DMS114 treated with DMSO at 0.1 percent for 48 hours (cell line): ENCODE data around the gene CHD6.

ENCODE experiments used
- DNase-seq: peaks from one replicate; lab custom pipeline; 2025; ENCODE audit not compliant: unreplicated experiment; lab: John Stamatoyannopoulos, UW

The CHD6 gene

DNA sequence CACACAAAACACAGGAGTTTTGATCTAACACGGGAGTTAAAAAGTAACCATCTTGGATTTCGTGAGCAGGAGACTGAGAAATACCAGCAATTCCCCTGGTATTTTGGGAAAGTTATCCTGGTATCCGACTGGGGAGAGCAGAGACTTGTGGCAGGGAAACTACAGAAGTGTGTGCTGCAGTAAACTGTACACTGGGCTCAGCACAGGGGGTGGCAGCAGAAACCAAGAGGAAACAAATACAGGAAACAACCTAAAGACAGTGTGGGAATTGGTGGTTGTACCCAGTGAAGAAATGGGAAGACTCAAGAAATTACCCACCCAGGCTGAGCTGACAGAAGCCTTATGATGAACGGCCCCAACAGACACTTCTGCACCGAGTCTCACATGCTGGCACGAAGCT is 109.8 kb downstream of the CHD6 start:
- no peak for DNase-seq

DNA sequence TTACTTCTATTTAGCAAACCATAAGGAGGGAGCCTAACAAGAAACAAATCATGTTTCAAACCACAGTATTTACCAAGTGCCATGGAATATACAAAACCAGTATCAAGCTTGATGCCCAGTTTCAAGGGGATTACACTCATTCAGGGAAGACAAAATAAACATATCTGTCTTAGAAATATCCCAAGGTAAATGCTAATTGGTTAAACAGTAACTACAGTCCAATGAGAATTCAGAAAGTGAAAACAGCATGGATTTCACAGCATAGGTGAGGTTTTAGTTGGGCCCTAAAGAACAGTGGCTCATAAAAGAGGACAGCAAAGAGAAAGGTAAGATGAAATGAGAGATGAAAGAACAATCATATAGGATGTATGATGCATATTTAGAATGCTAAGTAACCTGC is 110.3 kb downstream of the CHD6 start:
- DNase-seq, result no peak

DNA sequence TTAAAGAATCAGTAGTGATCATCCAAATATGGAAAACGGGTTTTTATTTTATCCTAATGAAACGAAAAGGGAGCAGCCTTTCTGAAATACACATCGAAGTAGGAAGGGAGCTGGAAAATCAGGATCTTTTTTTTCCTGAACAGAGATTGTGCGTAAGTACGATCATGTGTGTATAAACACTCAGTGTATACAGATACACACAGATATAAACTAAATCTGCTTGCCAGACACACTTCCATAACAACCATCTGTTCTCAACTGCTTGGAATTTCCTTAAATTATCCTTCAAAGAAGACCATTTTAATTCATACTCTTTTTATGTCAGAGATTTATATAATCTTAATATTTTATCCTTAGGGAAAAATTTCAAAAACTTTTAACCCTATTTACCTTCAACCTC is 110.7 kb downstream of the CHD6 start:
- no peak for DNase-seq

DNA sequence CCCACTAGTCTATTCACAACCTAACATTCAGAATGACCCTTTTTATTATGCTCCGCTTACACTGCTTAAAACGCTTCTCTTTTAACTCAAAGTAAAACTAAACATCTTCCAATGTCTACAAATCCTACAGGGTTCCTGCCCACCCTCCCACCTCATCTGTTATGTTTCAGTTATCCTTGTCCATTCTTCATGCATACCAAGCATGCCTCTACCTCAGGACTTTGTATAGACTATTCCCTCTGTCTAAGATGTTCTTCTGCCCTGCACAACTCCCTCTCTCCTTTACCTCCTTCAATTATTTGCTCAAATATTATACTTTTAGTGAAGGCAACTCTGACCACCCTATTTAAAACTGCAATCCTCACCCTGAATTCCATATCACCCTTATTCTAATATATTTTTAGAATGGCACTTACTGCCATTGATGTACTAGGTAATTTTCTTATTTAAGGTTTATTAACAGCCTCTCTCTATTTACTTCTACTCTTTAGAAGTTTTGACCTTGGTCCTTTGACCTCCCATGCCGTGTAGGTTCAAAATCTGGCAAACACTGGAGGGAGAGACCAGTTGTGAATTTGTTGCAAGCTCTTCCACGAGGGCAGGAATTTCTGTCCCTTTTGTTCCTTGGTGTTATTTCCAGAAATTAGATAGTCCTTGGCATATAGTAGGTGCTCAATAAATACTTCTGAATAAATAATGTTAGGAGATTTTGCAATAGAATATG is 111.8 kb downstream of the CHD6 start:
- DNase-seq, result no peak

DNA sequence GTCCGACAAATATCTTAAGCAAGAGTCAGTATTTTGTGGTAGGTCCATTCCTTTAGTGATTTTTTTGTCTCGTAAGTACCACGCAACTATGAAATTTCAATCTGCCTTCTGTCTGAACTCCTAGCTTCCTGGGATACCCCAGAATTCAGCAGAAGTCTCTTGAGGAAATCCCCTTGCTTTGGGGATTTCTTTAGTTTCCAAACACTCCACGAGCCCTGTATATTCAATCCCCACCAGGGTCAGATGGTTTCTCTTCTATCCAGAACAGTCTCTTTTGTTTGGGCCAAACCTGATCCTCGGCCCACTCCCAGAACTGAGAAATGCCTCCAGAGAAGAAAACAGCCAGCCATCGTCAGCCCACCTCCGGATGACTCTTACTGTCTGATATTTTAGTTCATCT is 113.0 kb downstream of the CHD6 start:
- no peak for DNase-seq

DNA sequence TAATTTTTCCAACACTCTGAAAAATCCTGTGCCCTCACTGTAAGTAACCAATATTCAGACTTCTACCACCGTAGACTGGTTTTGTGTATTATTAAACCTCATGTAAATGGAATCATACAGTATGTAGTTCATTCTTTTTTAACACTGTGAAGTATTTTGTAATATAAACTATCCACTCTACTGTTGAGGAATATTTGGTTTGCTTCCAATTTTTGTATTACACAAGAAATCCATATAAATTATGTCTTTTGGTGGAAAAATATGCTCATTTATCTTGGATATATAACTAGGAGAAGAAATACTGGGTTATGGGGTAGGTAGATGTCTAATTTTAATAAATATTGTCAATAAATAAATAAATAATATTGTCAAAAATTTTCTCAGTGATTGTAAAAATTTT is 116.8 kb downstream of the CHD6 start:
- no peak for DNase-seq

DNA sequence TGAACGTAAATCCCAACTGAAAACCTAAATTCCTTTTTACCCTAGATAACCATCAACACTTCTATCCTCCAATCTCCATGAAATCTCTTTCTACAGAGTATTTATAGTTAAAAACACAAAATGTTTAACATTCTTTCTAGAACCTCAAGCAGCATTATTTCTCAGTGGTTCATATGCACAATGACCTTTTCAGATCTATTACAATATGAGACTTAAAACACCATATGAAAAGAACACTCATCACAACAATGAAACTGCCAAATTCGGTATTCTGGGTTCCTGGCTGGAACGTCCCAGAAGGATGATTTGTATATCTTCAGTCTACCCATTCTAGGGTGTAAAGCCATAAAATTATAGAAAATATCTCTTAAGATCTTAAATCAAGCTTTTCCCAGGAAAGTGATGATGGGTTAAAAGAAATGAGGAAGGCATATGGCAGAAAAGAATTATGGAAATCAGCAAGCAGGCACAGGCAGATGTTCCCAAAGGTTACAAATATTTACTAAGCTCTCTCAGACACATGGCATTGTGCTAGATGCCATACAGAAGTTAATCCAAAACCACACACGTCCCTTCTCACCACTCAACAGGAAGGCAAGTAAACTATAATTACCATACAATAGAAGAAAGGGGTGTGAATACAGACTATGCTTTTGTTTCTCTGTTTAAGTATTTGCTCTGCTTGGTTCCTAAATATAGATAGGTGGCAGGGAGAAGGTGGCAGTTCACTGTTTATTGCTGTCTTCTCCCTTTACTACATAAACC is 118.0 kb downstream of the CHD6 start:
- no peak for DNase-seq

DNA sequence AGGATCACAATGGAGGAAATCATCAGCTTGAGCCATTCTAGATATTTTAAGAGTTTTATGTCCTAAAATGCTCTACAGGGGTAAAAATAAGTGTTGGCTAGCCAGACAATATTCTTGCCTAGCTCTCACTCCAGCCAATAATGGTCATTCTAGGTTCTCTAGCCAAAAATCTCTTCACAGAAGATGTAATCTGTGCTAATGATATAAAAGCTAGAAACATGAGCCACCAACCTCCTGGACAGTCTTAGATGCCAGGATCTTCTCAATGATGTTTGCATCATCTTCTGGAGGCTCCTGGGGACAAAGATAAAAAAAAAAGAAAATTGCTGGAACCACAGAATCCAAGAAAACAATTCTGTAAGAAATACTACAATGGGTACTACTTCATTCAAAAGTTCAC is 119.1 kb downstream of the CHD6 start:
- DNase-seq, result no peak

DNA sequence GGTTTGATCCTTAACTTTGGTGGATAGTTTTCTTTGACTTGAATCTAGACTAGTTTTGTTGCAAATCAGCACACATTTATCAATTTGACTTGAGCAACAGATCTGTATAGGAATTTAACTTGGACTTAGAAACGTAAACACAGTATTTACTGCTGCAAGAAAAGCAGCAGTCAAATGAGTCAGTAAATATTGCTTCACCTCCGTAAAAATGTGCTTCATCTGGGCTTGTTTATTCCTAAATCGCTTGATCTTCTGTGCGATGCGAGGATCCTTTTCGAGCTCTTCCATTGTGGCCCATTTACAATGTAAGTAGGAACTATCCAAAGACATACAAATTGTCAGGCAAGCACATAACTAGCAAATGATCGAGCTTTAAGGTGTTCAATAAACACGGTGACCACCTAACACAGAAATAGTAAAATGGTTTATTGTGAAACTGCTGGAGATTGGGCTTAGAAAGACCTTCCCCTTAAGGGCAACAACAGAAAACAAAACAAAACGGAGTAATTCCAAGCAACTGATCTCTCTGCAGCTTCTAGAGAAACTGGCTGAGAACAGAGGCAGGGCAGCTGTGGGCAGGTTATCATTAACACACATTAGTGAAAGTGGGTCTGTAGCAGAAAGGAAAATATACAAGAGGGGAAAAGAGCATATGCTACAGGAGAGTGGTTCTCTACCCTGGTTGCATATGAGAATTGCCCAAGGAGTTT is 120.8 kb downstream of the CHD6 start:
- no peak for DNase-seq

DNA sequence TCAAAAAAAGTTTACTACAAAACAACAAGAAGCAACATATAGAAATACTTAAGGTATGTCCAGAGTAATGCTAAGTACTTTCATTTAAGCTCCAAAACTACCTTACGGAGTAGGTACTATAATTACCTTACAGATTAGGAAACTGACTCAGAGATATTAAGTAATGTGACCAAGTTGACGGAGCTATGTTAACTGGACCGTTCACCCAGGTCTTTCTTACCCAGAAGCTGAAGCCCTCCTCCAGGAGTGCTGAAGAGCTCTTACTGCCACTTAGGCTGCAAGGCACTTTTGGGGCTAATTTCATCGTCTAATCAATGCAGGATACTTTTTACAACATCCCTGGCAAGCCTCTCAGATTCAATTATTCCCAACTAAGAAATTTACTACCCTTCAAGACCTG is 123.7 kb downstream of the CHD6 start:
- no peak for DNase-seq

DNA sequence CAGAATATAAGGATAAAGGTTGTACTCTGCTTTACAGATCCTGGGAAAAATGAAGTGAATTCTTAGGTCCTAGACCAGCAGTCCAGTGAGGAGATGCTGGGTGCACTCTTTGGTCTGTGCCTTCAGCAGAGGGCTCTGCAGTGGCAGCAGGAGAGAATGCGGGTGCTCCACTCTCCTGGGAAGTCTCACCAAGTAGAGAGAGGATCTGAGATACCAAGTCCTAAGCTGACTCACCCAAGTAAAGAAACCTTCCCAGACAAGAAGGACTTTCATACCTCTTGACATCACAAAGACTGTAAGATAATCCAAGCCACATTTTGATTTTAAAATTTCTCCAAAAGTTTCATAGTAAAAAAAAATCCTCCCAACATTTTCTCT is 134.6 kb downstream of the CHD6 start:
- DNase-seq, result no peak

DNA sequence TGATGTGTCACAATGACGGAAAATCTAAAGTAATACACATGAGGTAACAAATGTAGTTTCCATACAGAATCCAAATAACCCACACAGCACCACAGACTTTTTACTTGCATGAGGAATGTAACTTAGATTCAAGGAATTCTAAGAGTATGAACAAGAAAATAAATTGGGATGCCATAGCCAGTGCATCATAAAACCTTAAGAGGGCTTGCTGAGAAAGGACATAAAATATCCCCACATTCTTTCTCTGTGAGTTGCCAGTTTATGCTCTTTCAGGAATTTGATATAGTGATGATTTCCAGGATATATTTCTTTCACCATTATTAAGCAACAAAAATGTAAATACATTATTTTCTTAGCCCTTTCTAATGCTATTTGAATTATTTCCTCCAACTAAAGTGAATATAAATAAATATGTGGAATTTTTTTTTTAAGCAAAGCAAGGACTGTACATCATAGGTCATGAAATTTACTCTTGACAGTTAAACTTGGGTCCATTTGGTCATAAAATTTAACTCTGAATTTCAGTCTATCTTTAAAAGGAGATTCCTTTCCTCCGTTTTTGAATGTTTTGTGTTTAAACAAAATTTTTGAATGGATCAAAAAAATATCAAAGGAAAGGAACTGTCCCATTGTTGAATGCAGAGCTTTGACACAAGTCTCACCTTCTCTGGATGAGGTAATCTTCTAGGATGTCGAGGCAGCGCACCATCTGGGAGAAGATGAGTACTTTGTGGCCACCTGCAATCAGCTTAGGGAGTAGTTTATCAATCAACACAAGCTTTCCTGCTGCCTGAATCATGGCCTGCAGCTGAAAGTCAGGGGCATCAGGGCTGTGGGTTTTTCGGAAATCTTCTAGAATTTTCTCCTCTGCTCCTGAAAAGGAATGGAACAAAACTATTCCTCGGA is 135.3 kb downstream of the CHD6 start:
- DNase-seq, result no peak

DNA sequence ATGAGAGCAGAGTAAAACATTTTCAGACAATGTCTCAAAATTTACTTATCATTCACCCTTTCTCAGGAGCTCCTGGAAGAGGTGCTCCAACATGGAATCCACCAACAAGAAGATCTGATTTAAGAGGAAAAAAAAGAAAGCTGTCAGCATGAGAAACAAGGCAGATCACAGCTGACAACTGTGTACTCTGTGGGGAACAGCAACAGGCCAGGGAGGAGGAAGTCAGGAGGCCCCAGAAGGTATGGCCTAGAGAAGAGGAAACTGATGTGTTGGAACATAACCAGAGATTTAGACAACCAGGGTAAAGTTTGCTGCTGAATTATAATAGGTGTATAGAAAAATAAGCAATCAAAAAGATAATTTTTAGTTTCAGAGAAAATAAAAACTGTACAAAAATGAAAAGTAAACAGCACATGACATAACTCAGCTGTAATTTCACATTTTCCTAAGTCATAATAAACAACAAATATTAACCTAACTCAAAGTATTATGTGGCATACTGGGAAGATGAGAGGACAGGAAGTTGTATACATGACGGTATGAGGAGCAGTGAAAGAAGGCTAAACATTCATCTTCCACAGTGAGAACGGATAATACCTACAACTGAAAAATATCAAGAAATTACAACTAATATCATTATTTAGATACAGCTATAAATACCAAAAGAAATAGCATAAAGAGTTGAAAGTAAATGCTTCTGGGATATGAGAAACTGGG is 138.0 kb downstream of the CHD6 start:
- DNase-seq, result no peak

DNA sequence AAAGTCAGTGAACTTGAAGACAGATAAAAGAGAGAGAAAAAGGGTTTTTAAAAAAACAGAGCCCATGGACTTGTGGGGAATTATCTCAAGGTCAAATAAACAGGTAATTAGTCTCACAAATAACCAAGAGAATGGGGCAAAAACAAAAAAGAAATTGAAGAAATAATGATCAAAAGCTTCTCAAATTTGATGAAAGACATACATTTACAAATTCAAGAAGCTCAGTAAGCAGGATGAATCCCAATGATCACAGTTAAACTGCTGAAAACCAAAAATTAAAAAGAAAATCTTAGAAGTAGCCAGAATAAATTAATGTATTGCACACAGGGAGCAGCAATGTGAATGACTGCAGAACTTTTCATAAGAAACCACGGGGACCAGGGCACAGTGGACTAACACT is 139.1 kb downstream of the CHD6 start:
- no peak for DNase-seq

DNA sequence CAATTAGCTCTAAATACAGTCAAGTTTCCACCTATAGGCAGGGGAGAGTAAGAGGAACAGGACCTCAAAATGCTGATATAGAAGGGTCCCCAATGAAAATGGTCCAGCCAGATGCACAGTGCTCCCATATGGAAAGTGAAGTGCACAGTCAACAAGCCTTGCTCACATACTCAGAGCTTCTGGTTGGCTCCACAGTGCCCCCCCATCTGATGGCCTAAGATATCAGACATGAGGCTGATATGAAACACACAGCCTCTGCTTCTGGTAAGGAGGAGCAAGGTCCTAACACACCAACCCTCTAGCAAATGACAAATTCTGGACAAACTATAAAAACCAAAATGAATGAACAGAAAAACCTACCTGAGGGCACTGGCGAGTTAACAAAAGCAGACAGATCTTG is 140.2 kb downstream of the CHD6 start:
- DNase-seq, result no peak

DNA sequence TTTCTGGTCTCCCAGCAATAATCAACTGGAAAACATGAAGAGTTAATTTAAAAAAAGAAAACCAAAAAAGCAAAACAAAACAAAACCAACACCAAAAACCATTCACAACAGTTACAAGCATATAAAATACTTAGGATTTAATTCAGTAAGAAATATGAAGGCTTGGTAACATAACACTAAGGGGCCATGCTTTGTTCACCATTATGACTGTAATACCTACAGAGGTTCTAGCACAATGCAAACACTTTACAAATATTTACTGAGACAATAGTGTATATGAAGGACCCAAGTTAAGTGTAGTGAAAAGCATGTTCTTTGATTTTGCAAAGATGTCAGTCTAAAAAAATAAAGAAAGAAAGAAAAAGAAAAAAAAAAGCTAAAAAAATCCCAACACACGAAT is 141.7 kb downstream of the CHD6 start:
- DNase-seq, result no peak

DNA sequence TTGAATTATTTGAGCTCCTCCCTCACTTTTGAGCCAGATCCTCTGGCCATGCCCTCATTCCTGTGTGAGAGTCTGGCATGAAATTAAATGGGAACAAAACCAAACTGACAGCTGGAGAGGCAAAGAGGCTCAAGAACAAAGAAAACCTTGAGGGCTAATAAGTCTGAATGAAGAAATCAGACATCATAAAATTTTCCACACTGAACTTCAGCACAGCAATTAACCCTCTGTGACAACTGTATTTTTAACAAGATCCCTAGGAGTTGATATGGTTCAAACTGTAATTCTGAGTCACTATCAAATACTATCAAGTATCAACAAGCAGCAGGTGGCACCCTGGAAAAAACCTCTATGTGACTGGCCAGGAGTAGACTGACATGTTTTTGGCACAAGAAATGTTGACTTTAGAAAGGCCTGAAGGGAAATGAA is 142.2 kb downstream of the CHD6 start:
- DNase-seq, result no peak

DNA sequence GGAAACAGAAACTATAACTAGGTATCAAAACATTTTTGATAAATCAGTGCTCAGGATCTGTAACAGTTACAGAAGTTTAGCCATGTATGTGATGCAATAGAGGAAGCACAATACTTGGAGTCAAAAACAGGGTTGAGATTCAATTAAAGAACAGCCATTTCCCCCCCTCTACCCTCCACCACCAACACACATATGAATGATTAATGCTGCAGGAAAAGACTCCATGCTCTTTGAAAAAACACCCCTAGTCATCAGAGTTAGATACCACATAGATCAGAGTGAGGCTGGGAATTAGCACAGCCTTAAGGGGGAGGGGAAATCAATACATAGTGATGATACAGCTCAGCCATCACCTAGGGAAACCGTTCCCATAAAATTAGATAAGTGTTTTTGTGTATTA is 142.7 kb downstream of the CHD6 start:
- no peak for DNase-seq

DNA sequence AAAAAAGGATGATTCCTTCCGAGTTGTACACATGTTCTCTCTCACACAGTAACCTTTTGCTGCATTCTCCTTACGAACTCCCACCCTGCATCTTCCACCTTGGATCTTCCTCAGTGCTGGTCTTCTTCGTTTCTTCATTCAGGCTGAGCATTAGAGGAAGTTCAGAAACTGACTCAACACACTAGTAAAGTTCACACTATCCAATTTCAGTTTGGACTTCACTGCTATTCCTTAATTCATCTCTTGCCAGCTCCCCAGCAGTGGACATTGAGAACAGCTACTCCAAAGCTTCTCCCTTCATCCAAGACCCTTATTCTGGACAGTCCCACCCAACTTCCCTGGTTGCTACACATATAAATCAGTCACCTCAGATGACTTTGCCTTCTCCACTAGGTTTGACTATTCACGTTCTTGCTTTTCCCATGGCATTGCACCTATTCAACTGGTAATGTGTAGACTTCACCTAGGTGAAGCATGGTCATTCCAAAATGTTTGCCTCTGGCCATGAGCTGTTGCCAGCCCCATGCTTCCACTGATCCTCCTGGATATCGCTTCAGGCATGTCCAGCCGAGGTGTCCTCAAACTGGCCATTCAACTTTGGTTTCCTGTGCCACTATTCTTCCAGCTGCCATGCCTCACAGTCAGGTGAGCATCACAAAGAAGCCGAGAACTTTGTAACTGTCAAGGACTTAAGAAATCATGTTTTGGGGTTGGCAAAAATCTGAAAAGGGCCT is 147.6 kb downstream of the CHD6 start:
- no peak for DNase-seq

DNA sequence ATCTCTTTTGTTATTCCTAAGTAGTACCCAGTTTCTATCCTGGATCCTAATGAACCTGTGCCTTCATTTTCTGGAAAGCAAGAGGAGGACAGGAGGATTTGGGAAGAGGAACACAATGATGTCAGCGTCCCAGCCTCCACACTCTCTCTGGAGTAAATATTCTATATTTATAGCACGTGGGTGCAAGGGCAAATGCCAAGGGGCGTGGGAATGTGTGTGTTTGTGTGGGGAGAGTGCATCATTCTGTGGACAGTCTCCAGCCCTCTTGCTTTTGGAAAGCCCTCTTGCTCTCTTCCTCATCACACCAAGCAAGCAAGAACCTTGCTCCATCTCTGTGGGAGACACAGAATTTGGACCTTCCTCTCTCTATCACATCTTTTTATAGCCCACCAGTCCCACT is 148.3 kb downstream of the CHD6 start:
- no peak for DNase-seq
